GDM1 (cell line): ENCODE results near the gene SLC25A14.

Source experiments
- DNase-seq: peaks from one replicate; lab custom pipeline; 2025; lab: John Stamatoyannopoulos, UW

Gene SLC25A14

GRCh38 chrX:130378024-130378669, 38.4 kb downstream of the SLC25A14 start:
- DNase-seq = no peak

GRCh38 chrX:130385520-130385919, 45.8 kb downstream of the SLC25A14 start, which contains the start of gene GPR119:
Gene GPR119 (minus strand): TSS chrX:130385674. CDS start chrX:130385447, 227 bp downstream.
- DNase-seq = no peak

GRCh38 chrX:130386408-130386808, 46.7 kb downstream of the SLC25A14 start:
- no peak for DNase-seq

GRCh38 chrX:130393451-130394074, 53.8 kb downstream of the SLC25A14 start:
- DNase-seq = peak; percentile 12

GRCh38 chrX:130395341-130395740, 55.6 kb downstream of the SLC25A14 start:
- DNase-seq = no peak

GRCh38 chrX:130401415-130402207, 61.9 kb downstream of the SLC25A14 start, which contains the start of gene RBMX2:
Gene RBMX2 (plus strand): TSS chrX:130401987. CDS start chrX:130402033, 46 bp downstream.
- DNase-seq = peak; percentile 67

- DNase-seq = no peak
Measured at GRCh38 chrX:130402208-130402684, 62.5 kb downstream of the SLC25A14 start.

GRCh38 chrX:130413415-130413814, 73.7 kb downstream of the SLC25A14 start:
- no peak for DNase-seq

- no peak for DNase-seq
Measured at GRCh38 chrX:130414800-130415199, 75.1 kb downstream of the SLC25A14 start.

GRCh38 chrX:130415201-130415600, 75.5 kb downstream of the SLC25A14 start:
- DNase-seq = no peak

- no peak for DNase-seq
Measured at GRCh38 chrX:130416785-130417184, 77.1 kb downstream of the SLC25A14 start.

- DNase-seq = no peak
Measured at GRCh38 chrX:130418066-130418465, 78.3 kb downstream of the SLC25A14 start.

- DNase-seq = no peak
Measured at GRCh38 chrX:130418740-130419139, 79.0 kb downstream of the SLC25A14 start.

GRCh38 chrX:130419263-130419662, 79.5 kb downstream of the SLC25A14 start:
- DNase-seq = no peak
